NCI-H446 treated with DMSO at 0.1 percent for 48 hours (cell line): ENCODE data around the gene DSCAM.

ENCODE experiments used
- DNase-seq: peaks from one replicate; lab custom pipeline; 2025; lab: John Stamatoyannopoulos, UW

DSCAM gene

DNA sequence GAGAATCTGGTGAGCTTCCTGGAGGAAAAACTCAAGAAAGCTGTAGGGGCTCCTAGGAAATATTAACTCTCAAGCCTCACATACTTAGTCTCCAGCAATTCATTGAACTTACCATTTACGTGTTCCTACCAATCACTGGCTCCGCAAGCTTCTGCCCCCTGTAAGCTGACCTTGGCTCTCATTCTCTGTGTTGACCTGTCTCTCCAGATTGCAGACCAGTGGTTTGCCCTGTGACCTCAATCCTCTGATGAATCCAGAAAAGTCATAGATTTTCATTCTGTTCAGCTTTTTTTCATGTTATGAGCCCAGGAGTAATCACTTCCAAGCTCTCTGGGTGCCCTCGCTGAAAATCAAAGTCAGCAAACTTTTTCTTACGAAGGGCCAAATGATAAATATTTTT, 241.9 kb downstream of the DSCAM start:
- DNase-seq, result no peak

DNA sequence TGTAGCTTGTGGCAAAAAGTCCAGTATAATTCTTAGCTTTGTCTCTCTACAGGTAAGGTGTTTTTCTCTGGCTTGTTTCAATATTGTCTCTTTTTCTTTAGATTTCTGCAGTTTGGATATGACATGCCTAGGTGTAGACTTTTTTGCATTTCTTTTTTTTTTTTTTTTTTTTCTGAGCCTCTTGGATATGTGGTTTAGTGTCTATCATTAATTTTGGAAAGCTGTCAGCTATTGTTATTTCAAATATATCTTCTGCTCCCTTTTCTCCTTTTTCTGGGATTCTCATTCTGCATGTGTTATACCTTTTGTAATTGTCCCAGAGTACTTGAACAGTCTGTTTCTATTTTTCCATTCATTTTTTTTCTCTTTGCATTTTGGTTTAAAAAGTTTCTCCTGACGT, 243.2 kb downstream of the DSCAM start:
- no peak for DNase-seq

GRCh38 chr21:40602080-40602479, 244.9 kb downstream of the DSCAM start:
- DNase-seq, result no peak

DNA sequence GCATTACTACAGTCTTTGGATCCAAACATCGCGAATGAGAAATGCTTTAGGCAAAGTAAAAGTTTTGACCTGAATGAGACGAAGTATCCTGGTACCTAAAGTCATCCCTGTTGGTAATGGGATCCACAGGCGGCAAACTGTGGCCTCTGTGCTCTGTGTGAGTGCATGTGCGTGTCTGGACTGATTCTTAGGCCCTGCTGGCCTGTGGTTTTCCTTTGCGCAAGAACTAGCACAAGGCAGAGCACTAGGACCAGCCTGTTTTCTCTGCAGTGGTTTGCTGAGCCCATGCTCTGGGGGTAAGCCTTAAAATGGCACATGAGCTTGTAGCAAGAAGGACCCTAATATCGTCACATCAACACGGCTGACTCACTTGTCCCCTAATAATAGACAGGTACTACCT, 251.2 kb downstream of the DSCAM start:
- no peak for DNase-seq

- no peak for DNase-seq
Observed at GRCh38 chr21:40587736-40588346, 259.1 kb downstream of the DSCAM start.

GRCh38 chr21:40586575-40586974, 260.4 kb downstream of the DSCAM start:
- no peak for DNase-seq

DNA sequence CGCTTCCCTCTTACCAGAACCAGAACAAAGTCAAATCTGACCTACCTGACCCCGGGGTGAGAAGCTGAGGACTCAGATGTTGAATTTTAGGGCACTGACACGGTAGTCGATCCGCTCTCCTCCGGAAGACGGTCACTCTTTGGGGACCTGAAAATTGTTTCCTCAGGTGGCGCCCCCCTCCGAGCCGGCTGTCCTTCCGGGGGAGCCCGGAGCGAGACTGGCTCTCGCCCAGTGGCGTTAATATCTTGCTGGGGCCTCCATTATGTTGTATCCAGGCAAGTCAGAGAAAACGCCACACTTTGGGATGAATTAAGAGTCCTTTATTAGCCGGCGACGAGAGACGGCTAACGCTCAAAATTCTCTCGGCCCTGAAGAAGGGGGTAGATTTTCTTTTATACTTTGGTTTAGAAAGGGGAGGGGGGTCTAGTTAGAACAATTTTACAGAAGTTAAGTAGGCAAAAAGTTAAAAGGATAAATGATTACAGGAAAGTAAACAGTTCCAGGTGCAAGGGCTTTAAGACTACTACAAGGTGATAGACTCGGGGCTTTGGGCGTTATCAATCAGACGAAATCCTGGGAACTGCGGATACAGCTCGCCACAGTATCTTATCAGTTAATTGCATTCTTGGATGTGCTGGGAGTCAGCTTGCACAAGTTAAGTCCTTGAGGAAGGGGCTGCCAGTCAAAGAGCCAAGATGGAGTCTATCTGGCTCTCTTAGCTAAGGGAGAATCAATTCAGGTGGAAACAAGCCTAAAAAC, 269.5 kb downstream of the DSCAM start:
- no peak for DNase-seq

GRCh38 chr21:40575976-40576375, 271.0 kb downstream of the DSCAM start:
- DNase-seq, result no peak

DNA sequence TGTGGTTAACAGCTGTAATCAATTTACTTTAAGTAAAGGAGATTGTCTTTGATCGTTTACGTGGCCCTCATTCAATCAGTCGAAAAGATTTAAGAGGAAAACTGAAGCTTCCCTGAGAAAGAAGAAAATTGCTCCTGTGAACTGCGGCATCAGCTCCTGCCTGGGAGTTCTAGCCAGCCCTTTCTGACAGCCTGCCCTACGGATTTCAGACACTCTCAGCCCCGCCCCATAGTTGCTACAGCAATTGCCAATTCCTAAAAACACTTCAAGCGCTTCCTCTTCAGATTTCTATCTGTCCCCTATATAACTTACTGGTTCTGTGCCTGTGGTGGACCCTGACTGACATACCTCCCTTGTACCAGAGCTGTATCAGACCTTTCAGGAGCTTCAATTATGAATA, 277.6 kb downstream of the DSCAM start:
- DNase-seq, result no peak

GRCh38 chr21:40568807-40569206, 278.2 kb downstream of the DSCAM start:
- DNase-seq, result no peak

GRCh38 chr21:40567501-40567900, 279.5 kb downstream of the DSCAM start:
- no peak for DNase-seq

GRCh38 chr21:40566486-40566885, 280.5 kb downstream of the DSCAM start:
- DNase-seq, result no peak

DNA sequence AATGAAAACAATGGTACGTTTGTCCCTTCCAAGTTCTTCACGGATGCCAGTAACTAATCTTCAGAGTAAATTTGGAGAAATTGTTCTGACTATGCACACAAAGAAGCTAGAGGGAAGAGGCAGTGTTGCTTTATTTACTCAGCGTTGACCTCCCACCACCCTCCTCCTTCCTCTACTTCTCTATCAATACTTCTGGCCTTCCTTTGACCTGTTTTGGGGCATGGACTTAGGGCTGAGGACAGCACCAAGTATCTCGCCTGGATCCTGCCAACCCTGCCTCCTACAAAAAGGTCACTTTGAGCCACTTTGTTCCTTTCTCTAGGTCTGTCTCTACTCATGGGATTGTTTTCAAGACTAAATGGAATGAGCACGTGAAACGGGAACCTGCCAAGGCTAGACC, 282.6 kb downstream of the DSCAM start:
- no peak for DNase-seq

GRCh38 chr21:40563900-40564299, 283.1 kb downstream of the DSCAM start:
- no peak for DNase-seq

DNA sequence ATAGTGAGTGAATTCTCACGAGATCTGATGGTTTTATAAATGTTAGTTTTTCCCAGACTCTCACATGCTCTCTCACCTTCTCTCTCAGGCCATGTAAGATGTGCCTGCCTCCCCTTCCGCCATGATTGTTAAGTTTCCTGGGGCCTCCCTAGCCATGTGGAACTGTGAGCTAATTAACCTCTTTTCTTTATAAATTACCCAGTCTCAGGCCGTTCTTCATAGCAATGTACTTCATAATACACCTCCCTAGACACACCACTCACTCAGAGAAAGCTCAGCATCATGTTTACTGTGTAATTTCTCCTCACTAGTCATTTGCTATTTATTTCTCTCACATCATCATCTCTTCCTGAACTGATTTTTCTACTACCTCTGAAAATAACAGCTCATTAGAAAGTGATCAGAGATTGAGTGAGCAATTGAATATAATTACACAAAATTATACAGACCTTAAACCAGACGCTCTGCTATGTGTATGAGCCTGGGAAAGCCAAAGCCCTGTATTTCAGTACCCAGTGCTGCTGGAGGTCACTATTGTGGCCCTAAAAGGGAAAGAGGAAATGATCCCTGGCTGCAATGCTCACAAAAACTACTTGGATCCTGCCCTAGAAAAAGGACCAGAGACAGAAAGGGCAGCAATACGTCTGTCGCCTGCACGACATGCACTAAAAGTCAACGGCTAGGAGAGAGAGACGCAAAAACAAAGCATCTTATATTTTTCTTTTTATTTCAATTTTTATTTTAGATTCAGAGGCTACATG, 284.5 kb downstream of the DSCAM start:
- no peak for DNase-seq

GRCh38 chr21:40556442-40556968, 290.5 kb downstream of the DSCAM start:
- DNase-seq, result no peak

GRCh38 chr21:40555021-40555528, 291.9 kb downstream of the DSCAM start:
- no peak for DNase-seq

DNA sequence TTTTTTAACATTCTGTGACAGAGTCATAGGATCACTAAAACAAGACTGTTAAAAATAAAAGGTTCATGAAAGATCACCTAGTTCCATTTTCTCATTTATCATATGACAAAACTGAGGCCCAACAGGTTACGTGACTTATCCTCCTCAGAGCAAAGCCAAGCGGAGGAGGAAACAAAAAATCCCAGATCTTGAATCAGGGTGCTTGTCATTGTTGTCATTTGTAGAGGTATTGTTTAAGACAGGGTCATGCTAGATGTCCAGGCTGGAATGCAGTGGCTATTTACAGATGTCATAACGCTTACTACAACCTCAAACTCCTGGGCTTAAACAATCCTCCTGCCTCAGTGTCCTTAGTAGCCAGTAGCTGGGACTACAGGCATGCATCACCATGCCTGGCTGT, 293.2 kb downstream of the DSCAM start:
- no peak for DNase-seq

GRCh38 chr21:40547906-40548513, 298.9 kb downstream of the DSCAM start:
- DNase-seq, result no peak

DNA sequence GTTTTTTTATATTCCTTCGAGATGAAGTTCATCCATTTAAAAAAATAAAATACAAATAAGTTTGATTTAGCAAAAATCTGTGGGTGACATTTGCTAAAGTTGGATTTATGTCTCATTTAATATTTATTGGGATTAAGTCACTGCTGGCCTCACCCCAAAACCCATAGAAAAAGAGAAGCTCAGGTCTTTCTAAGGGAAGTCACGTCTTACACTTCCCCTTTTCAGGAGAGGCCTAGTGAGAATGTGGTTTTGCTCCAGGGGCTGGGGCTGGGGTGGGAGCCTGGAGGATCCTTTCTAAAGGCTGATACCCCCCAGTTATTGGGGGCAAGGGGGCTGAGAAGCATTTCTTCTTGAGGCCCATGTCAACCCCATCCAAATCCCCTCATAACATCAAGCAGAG, 300.3 kb downstream of the DSCAM start:
- DNase-seq, result no peak

DNA sequence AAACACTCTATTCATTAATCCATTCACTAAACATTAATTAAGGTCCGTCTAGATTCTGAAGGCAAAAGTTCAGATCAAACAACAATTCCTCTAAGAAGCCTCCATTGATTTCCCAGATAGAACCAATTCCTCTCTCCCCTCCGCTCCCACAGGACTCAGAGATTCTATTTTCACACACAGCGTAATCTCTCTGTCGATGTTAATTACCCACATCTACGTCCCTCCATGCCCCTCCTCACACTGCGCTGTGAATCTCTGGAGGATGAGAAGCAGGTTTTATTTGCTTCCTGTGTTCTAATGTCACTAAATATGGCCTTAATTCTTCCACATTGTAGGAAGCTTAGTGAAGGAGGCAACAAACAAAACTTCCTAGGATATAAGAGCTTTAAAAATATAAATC, 306.7 kb downstream of the DSCAM start:
- DNase-seq, result no peak

DNA sequence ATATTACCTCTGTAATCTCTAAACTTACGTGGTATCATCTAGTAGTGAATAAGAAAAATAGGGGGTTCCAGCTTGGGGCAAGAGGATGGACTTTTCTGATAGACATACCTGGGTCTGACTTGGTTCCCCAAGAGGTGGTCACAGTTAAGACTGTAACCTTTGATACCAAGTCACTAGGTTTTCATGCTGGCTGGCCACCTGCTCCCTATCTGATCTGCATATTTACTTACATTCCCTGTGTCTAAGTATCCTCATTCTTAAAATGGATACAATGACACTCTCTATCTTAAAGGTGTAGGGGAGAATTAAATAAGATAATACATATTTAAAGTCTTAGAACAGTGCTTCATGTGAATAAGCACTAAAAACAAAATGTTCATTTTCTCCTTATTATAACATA, 312.1 kb downstream of the DSCAM start:
- DNase-seq, result no peak
